Astrocyte of the hippocampus (primary cell): Measurements from ENCODE around the gene SELENOO.

ENCODE experiments used
- DNase-seq: peaks from one replicate; pipeline ENCODE4 v3.0.0; 2011; ENCODE audit warnings: low read depth, low spot score

SELENOO gene

GRCh38 chr22:50253046-50253915 lies 52.5 kb downstream of the SELENOO start:
- DNase-seq, result no peak

DNA sequence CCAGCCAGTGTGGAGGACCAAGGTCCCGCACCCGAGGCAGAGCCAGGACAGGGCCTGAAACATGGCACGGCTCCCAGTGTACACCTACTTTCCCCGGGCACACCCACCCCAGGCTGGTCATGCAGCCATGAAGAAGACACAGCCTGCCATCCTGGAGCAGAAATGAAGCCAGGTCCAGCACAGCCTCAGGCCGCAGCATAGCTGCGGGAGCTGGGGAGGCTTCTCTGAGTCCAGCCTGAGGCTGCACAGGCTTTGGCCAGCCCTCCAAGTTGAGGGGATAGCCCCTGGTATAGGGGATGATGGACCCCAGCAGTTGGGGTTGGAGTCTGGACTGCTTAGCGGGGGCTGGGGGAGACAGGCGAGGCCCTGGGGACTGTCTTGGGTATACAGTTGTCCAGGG lies 53.1 kb downstream of the SELENOO start:
- DNase-seq, result no peak

GRCh38 chr22:50255099-50255498 lies 54.3 kb downstream of the SELENOO start:
- no peak for DNase-seq

DNA sequence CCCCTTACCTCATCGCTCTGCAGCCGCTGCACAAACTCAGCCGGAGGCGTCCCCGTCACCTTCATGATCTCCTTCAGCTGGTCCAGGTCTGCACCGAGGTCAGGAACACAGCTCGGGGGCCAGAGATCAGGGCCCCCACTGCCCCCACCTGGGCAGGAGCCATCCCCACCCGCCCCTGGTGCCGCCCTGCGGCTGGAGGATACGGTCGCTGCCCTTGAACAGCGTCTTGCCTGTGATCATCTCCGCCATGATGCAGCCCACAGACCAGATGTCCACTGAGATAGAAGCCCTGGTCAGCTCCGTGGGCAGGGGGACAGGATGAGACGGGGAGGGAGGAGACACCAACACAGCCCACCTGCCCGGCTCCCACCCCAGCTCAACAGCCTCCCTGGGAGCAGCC lies 54.8 kb downstream of the SELENOO start:
- no peak for DNase-seq

GRCh38 chr22:50256258-50256862 lies 55.5 kb downstream of the SELENOO start:
- no peak for DNase-seq

- no peak for DNase-seq
Observed at GRCh38 chr22:50257041-50257440, 56.2 kb downstream of the SELENOO start.

DNA sequence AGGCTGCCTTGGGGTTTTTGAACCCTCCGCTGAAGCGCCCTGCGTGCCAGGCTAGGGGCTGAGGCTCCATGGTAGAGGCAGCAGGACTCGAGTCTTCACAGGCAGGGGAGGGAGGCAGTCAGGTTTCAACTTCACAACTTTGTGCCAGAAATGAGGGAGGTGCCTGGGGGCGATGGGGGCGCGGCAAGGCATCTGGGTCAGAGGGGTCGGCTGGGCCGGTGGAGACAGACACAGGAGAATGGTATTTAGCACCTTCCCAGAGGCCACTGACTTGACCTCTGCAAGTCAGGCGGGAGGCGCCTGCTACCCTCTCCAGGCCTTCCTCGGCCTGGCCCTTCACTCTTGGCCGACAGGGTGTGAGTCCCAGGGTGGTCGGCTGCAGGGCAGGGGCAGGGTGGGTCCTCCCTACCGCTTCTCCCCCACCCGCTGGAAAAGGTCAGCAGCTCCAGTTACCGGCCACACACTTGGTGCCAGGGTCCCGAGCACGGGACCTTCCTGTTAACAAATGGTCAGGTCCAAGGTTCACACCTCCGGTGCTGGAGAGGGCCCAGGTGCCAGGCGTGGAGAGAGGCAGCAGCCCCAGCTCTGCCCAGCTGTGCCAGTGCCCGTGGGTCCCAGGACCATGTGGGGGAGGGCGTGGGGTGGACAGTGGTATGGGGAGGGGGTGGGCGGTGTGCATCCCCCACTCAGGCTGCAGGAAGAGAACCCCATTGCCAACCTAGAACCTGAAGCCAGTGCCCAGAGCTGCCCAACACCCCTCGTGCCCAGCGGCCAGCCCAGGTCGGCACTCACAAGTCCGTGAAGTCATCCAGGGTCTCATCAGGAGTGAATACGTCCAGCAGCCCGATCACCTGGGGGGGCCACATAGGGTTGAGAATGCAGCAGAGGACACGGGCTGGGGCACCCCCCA lies 56.9 kb downstream of the SELENOO start:
- no peak for DNase-seq

- DNase-seq, result no peak
Observed at GRCh38 chr22:50258361-50259292, 57.8 kb downstream of the SELENOO start.

GRCh38 chr22:50259302-50259701 lies 58.5 kb downstream of the SELENOO start:
- no peak for DNase-seq

GRCh38 chr22:50260434-50260800 lies 59.6 kb downstream of the SELENOO start:
- no peak for DNase-seq

DNA sequence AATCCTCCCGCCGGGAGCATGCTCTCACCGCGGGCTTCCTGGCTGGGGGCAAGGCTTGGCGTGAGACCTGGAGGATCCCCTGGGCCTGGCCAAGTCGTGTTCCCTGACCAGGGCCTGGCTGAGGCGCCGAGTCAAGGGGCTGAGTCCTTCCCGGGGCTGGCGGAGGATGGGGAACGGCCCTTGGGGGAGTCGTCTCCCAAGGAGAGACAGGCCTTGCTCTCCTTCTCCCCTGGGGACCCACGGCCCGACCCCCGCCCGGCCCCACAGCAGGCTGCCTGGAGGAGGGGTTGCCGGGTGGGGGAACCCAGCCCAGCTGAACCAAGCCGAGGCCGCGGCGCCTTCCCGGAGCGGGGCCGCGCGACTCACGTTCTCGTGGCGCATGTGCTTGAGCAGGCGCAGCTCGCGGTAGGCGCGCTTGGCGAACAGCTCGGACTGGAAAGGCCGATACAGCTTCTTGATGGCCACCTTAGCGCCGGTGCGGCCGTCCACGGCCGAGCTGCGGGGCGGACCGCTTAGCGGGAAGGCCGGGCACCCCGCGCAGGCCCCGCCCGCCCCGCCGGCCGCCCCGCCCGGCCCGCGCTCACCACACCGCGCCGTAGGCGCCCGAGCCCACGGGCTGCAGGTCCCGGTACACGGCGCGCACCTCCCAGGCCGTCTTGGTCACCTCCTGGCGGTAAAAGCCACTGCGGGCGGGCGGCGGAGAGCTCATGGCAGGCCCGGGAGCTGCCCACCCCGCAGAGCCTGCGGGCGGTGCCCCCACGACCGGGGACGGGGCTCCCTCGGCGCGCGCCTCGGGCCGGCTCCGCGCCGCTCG lies 60.2 kb downstream of the SELENOO start:
- peak; percentile 86 for DNase-seq

DNA sequence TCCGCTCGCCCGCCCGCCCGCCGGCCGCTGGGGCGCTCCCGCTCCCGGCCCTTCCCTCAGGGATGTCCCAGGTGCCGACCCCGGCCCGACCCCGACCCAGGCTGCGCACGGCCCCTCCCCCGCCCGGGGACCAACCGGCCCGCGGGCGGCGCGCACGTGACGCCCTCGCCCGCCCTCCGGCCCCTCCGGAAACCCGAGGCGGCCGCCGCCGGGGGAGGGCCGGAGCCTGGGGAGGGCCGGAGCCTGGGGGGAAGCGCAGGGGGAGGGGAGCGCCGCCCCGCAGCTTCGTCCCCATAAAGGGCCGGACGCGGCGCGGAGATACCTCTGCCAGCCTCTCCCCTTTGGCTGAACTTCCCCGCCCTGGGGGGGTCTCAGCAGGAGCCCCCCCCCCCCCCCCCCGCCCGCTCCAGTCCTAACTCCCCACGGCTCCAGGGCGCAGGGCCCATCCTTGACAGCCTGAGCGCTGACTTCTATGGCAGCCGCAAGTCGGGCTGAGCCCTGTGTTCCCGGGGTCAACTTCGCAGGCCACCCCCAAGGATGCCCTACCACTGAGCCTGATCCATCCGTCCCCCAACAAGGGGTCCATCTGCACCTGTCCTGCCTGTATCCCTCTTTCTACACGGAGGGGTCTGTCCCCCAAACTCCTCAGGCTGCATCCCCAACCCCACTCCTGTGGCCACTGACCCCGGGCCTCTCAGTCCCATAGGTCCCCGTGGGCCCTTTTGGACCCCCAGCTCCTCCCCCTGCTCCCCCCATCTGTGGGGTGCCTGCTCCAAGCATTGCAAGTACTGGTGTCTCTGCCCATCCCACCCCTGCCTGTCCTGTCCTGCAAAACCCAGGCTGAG lies 61.0 kb downstream of the SELENOO start, which contains the start of gene MAPK12:
Gene MAPK12 (minus strand): TSS at position 69 of the 845 bp plus-strand sequence. CDS start 174 bp downstream, outside the sequence.
- DNase-seq, result peak; percentile 75

GRCh38 chr22:50262460-50262911 lies 61.7 kb downstream of the SELENOO start:
- DNase-seq, result peak; percentile 25

DNA sequence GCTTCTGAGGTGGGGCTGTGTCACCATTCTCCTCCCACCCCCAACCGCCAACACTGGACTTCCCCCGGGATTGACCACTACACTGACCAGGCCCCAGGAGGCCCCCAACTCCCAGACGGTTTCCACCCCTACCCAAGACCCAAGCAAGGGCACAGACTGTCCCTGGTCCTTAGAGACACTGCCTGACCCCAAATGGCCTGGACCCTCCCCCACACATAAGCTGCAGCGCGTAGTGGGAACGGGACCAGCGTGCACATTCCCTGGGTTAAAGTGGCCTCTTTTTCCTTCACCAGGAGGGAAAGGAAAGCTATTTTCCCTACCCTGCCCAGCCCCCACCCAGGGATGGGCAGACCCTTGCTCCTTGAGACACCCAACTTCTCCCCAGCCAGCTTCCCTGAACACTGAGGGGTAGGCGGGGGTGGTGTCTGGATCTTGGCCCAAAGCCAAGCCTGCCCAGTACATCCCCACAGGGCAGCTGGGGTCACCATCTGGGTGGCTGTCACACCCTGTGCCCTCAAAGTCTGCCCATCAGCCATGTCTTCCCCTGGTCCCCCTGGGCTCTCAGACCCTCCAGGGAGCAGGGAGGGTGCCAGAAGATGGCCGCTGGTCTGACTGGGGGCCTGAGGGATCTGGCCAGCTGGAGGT lies 62.3 kb downstream of the SELENOO start:
- no peak for DNase-seq

- DNase-seq, result no peak
Observed at GRCh38 chr22:50264104-50264745, 63.4 kb downstream of the SELENOO start.

GRCh38 chr22:50264946-50265669 lies 64.3 kb downstream of the SELENOO start:
- DNase-seq, result no peak

- no peak for DNase-seq
Observed at GRCh38 chr22:50266994-50267393, 66.2 kb downstream of the SELENOO start.
